Kidney (tissue), 14 donors: Measurements from ENCODE around the gene TRIM7. TPM values are rescaled to one million over a fixed set of nuclear protein-coding genes. Genes with fewer than 3 reads are reported as not detected.
A peak's percentile ranks its signal among the peaks of the same experiment; 100 is the strongest.

Source experiments
- DNase-seq, 5 donors: peaks; one replicate each; pipeline ENCODE4 v3.0.0-alpha.2; 2013 to 2020
- FAIRE-seq: peaks from 2 replicates; lab custom pipeline; 2012; peaks lifted over from hg19 to GRCh38; lab: Jason Lieb, UNC
- H3K27ac ChIP-seq, 2 donors: one replicate each; pipeline ENCODE4 v1.7.0; 2013; ENCODE audit warnings: low read depth in 2 of 2, low read length in 2 of 2, inconsistent platforms in 1 of 2
- H3K27me3 ChIP-seq: one replicate; pipeline ENCODE4 v1.7.1; 2013; ENCODE audit warnings: low read length, inconsistent platforms; ENCODE audit not compliant: control insufficient read depth, insufficient read depth
- H3K36me3 ChIP-seq, 3 donors: one replicate each; pipeline versions ENCODE4 v1.7.0 to v1.7.1; 2013; ENCODE audit warnings: low read length in 3 of 3, control low read depth in 1 of 3, inconsistent platforms in 1 of 3; ENCODE audit not compliant: insufficient read depth in 3 of 3, control insufficient read depth in 2 of 3
- H3K4me1 ChIP-seq, 3 donors: one replicate each; pipeline versions ENCODE4 v1.7.0 to v1.7.1; 2013; ENCODE audit warnings: low read length in 3 of 3, inconsistent platforms in 1 of 3, low read depth in 1 of 3; ENCODE audit not compliant: control insufficient read depth in 2 of 3, insufficient read depth in 2 of 3
- H3K4me3 ChIP-seq, 3 donors: one replicate each; pipeline versions ENCODE4 v1.7.0 to v1.8.1; 2013; ENCODE audit warnings: low read length in 3 of 3, control low read depth in 1 of 3, inconsistent platforms in 1 of 3
- H3K9ac ChIP-seq, 3 donors: one replicate each; pipeline versions ENCODE4 v1.7.0 to v1.7.1; 2013; ENCODE audit warnings: low read length in 3 of 3, control low read depth in 1 of 3, inconsistent platforms in 1 of 3
- H3K9me3 ChIP-seq, 3 donors: one replicate each; pipeline versions ENCODE4 v1.7.0 to v1.7.1; 2013; ENCODE audit warnings: low read length in 3 of 3, control low read depth in 1 of 3, inconsistent platforms in 1 of 3; ENCODE audit not compliant: control insufficient read depth in 2 of 3, insufficient read depth in 1 of 3
- CTCF ChIP-seq: IDR thresholded peaks from 3 replicates; pipeline ENCODE4 v1.5.1; 2012; ENCODE audit warnings: mild to moderate bottlenecking, moderate library complexity, borderline replicate concordance; ENCODE audit not compliant: insufficient read depth; ENCODE audit errors: extremely low read depth
- intact Hi-C: fragments of 100-400 bp; cut with DNase I; formaldehyde crosslinking; loops from one replicate; pipeline ENCODE4 v1.11.1; 2022
- polyA plus RNA-seq: library from polyadenylated mRNA; stranded (reverse); fragments of 350-450 nt; fragmentation: Illumina TruSeq; extraction: RNeasy Lipid Tissue Mini Kit (QIAGEN cat#74804); gene quantifications from one replicate; pipeline ENCODE4 v1.2.3, GENCODE V29; 2014; ENCODE audit warnings: low read depth, low replicate concordance; ENCODE audit not compliant: insufficient read depth
- total RNA-seq: library from RNA; stranded (reverse); fragmentation: NEBNext Ultra II Directional; extraction: Animal tissue kit (Norgen Biotek cat#: 25700); gene quantifications from one replicate; pipeline ENCODE4 v1.2.1, GENCODE V29; 2021
- donor health status: control.
- donor health status: control.
- donor health status: control.
- donor health status: control.
- donor health status: control.
- donor health status: DM: yes; HTN: yes; CAD: no.
- donor health status: Normal renal cell carcinoma (clear cell type).

TRIM7 gene
- total and polyA plus RNA-seq, 2 donors from 2014 or later, result 5.7 to 6.3 TPM

GRCh38 chr5:181194489-181195248 is 10.3 kb downstream of the TRIM7 start:
- no peak for FAIRE-seq

GRCh38 chr5:181193656-181194055 is 11.3 kb downstream of the TRIM7 start:
- H3K9ac ChIP-seq, result no peak overlapping the region
- H3K36me3 ChIP-seq, result no peaks in the 10 kb centered on the region
- H3K27ac ChIP-seq, result no peak overlapping the region
- DNase-seq (no peak), FAIRE-seq (no peak)
- intact Hi-C loops, result no loop called here
- H3K4me3 ChIP-seq, result no peak overlapping the region
- H3K4me1 ChIP-seq, result peaks cover 0 to 8% (median 6%) of the 10 kb centered on the region in 3 donors
- no peaks in the 10 kb centered on the region for H3K9me3 ChIP-seq
- H3K27me3 ChIP-seq, result no peaks in the 10 kb centered on the region
- no peak for TF ChIP-seq CTCF

More at GRCh38 chr5:181194489-181195248, 10.3 kb downstream of the TRIM7 start:
- Histone ChIP-seq H3K27ac (no peak overlapping the region), H3K36me3 (no peaks in the 10 kb centered on the region), H3K9ac (no peak overlapping the region), H3K27me3 (no peaks in the 10 kb centered on the region), H3K4me1 (peaks cover 0 to 8% (median 6%) of the 10 kb centered on the region in 3 donors), H3K9me3 (no peaks in the 10 kb centered on the region), H3K4me3 (no peak overlapping the region)
- DNase-seq, result no peak
- TF ChIP-seq CTCF, result no peak
- intact Hi-C loops, result no loop called here

DNA sequence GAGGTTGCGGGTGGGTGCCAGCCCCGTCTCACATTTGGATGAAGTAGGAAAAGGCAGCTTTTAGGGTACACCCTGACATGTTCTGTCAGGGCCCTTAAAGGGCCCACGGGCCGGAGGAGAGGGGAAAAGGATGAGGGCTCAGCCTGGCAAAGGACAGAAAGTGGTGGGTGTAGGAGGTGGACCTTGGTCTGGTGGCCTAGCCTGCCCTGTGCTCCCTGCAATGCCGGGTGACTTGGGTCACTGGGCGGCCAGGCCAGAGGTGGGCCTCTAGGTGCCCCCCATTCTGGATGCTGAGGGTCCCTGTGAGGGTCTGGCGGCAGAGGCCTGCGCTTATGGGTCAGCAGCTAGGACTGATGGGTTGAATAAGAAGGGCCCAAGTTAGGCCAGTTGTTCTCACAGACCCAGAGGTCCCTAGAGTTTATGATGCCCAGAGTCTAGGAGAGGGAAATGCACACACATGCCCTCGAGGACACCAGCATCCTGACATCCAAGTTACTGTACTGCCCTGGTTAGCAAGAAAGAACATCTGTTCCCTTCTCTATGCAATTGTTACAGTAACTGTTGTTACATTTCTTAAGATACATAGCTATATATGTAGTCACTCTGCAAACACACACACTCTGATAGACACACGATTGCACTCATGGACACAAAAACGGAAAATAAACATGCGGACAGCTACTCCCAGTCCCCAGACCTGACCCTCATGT is 12.5 kb downstream of the TRIM7 start:
- DNase-seq (no peak), FAIRE-seq (no peak)
- peaks cover 0 to 8% (median 6%) of the 10 kb centered on the region in 3 donors for H3K4me1 ChIP-seq
- H3K9me3 ChIP-seq, result no peaks in the 10 kb centered on the region
- no peaks in the 10 kb centered on the region for H3K36me3 ChIP-seq
- peak overlapping the region in 1 of 2 donors; percentile 89 for H3K27ac ChIP-seq
- TF ChIP-seq CTCF, result no peak
- peak overlapping the region in 2 of 3 donors; percentile 75 to 93 for H3K9ac ChIP-seq
- peak overlapping the region; percentile 65 to 98 (median 81) for H3K4me3 ChIP-seq
- intact Hi-C loops, result no loop called here
- H3K27me3 ChIP-seq, result no peaks in the 10 kb centered on the region
